ENCODE data around the gene HRAS. TPM values are rescaled to one million over a fixed set of nuclear protein-coding genes. Genes with fewer than 3 reads are reported as not detected.

The HRAS gene
- total and polyA plus RNA-seq, 2 of the 8 experiments (the other 6 are each of a cell fraction or from before 2014, with no cell fraction given): 44.3 to 54.7 TPM

DNA sequence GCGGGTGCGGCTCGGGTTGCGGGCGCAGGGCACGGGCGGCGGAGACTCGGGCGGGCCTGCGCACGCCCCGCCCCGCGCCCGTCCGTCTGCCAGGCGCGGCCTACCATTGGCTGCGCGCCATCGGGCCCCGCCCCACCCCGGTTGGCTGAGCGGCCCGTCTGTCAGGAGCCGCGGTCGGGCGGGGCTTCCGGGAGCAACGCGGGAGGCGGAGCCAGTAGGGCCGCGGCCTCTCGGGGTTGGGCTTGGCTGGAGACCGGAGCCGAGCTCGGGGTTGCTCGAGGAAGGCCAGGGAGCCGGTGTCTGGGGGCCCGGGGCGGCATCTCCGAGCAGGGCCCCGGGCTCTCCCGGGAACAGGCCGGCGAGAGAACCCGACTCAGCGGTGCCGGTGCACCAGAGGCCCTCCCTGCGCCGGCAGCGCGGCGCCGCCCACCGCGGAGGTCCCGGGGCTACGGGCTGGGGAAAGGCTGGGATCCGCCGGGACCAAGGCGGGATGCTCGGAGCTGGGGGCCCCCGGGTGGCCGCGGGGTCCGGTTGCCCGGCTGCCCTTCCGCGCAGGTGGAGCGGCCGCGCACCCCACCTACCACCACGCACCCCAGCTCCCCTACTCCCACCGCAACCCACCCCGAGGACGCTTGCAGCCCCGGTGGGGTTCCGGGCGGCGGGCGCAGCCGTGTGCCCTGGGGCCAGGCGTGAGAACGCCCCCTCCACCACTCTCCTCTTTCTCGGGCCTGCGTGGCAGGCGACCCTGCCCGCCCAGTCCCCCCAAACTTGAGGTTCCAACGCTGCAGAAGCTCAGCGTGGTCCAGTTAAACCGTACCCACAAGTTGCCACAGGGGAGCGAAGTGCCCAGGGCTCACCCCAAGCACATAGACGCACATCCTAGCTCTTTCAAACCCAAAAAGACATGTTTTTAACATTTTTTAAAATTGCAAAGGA, at the start of gene HRAS (continued):
- no peak for TF ChIP-seq CHD7 (IDR thresholded peaks at IDR 0.05; ENCODE audit: insufficient replicate concordance, low read length)
- no peak for TF ChIP-seq POU5F1 (IDR thresholded peaks at IDR 0.05; ENCODE audit: low read depth, low read length)
- no peak for TF ChIP-seq BACH1 (IDR thresholded peaks at IDR 0.05; ENCODE audit: low read length)
- TF ChIP-seq RBBP5 (IDR thresholded peaks at IDR 0.05; ENCODE audit: borderline replicate concordance, low read depth, low read length): no peak
- no peak for TF ChIP-seq BCL11A (IDR thresholded peaks at IDR 0.05; ENCODE audit: low read depth in 2 of 2, low read length in 2 of 2)
- TF ChIP-seq SP2 (IDR thresholded peaks at IDR 0.05; ENCODE audit: low read length): peak; percentile 66
- TF ChIP-seq FOSL1 (IDR thresholded peaks at IDR 0.05; ENCODE audit: insufficient read depth, low read depth, low read length): 0 out of 2 replicates have a peak, but pooled peaks have one; percentile 28
- no peak for TF ChIP-seq TEAD4 (IDR thresholded peaks at IDR 0.05; ENCODE audit: low read depth, low read length)
- no peak for TF ChIP-seq BRCA1 (IDR thresholded peaks at IDR 0.05; ENCODE audit: low read depth, low read length)
- no peak for TF ChIP-seq SRF (IDR thresholded peaks at IDR 0.05; ENCODE audit: low read depth, low read length)

All from H1 (cell line).